Measurements from ENCODE around the gene IER2. TPM values are rescaled to one million over a fixed set of nuclear protein-coding genes. Genes with fewer than 3 reads are reported as not detected.
A peak's percentile ranks its signal among the peaks of the same experiment; 100 is the strongest.

The IER2 gene
- total and polyA plus RNA-seq, 2 of the 4 experiments (the other 2 are of a cell fraction): 7.7 to 102 TPM

- H4K91ac ChIP-seq (ENCODE audit: insufficient read depth, low read depth, low read length): peak overlapping the region; percentile 93
- H3K4ac ChIP-seq (ENCODE audit: low read depth, low read length): peak overlapping the region; percentile 99
- peak overlapping the region; percentile 93 for H3K56ac ChIP-seq (ENCODE audit: extremely low read depth, insufficient read depth, low read length)
- peak overlapping the region; percentile 97 for H3K14ac ChIP-seq (replicated peaks; ENCODE audit: low read depth, low read length)
- dilution Hi-C loops (cut with HindIII; ENCODE audit: low sequenced_read_pairs, unreplicated experiment) (no loop called here), intact Hi-C loops (cut with micrococcal nuclease) (no loop called here), in situ Hi-C loops (cut with MboI; ENCODE audit: low sequenced_read_pairs) (no loop called here)
- 93% methylated on average over 7 of the region's 19 CpGs; no CpG with 5 or more reads in 1 of the 2 experiments for WGBS, 2 experiments (ENCODE audit: extremely low coverage in 2 of 2, insufficient read length in 1 of 2)
- H3K9ac ChIP-seq (ENCODE audit: low read depth, low read length): peak overlapping the region; percentile 34
- POLR2A ChIA-PET (ENCODE audit: unreplicated experiment): interaction anchor here (0.9 kb wide), 1 partner anchor 13 kb away, joined by 3 read pairs; no protein-coding TSS in a partner anchor
- H3K4me2 ChIP-seq (ENCODE audit: low read depth, low read length): peak overlapping the region; percentile 50; the same call in 1 of the 2 replicates
- no peaks in the 10 kb centered on the region for H3K9me3 ChIP-seq (ENCODE audit: control insufficient read depth, insufficient read depth, low read length)
- no peaks in the 10 kb centered on the region for H4K20me1 ChIP-seq (ENCODE audit: insufficient read depth, low read length)
- peak overlapping the region; percentile 96 for H2BK5ac ChIP-seq (ENCODE audit: low read depth, low read length, poor library complexity, severe bottlenecking)
- no TSS peak for BruUV-seq (replicated peaks)
- H3K36me3 ChIP-seq (ENCODE audit: control insufficient read depth, insufficient read depth, low read length): no peaks in the 10 kb centered on the region
- H2BK15ac ChIP-seq (ENCODE audit: low read depth, low read length): peak overlapping the region; percentile 99; the same call in 2 of the 3 replicates
- peak overlapping the region; percentile 98 for H3K23ac ChIP-seq (ENCODE audit: low read depth, low read length)
- H3K27ac ChIP-seq (ENCODE audit: insufficient read depth, low read length): peak overlapping the region; percentile 98
- ATAC-seq (ENCODE audit: low read depth) (no peak), DNase-seq (no peak)
- CTCF ChIA-PET: no interaction called here
- peaks cover 33% of the 10 kb centered on the region for H3K4me1 ChIP-seq (ENCODE audit: control insufficient read depth, insufficient read depth, low read length)
- H3K9me1 ChIP-seq (ENCODE audit: insufficient read depth, low read length): peaks cover 8% of the 10 kb centered on the region; the same call in 1 of the 2 replicates
- peak overlapping the region; percentile 96 for H2BK20ac ChIP-seq (ENCODE audit: low read depth, low read length)
- H2BK120ac ChIP-seq (ENCODE audit: low read depth, low read length): peak overlapping the region; percentile 99
- H2AFZ ChIP-seq (replicated peaks; ENCODE audit: low read length, poor library complexity): peak overlapping the region; percentile 89
- H4K8ac ChIP-seq (ENCODE audit: low read depth in 2 of 2, low read length in 2 of 2): peak overlapping the region; percentile 93 to 96
- H3K27me3 ChIP-seq (ENCODE audit: control insufficient read depth, insufficient read depth, low read length): no peaks in the 10 kb centered on the region
- H3K4me3 ChIP-seq (ENCODE audit: insufficient read depth, low read depth, low read length): no peak overlapping the region
- H2AK9ac ChIP-seq (replicated peaks; ENCODE audit: low read depth, low read length, poor library complexity): peak overlapping the region; percentile 97
- peaks cover 0 to 57% of the 10 kb centered on the region in 2 experiments; a peak in 2 of 4 replicates for H3K79me1 ChIP-seq (ENCODE audit: low read depth in 1 of 2, low read length in 2 of 2)
- H4K5ac ChIP-seq (ENCODE audit: low read depth, low read length): peak overlapping the region; percentile 67
- H2AK5ac ChIP-seq (ENCODE audit: low read depth, low read length): peak overlapping the region; percentile 96
- peak overlapping the region; percentile 70 for H3K18ac ChIP-seq (ENCODE audit: low read depth, low read length)
- TF ChIP-seq NFE2L2 (IDR thresholded peaks at IDR 0.05; ENCODE audit: low read depth, low read length): no peak
- TF ChIP-seq BHLHE40 (IDR thresholded peaks at IDR 0.05; ENCODE audit: low read depth, low read length): no peak
- no peak for TF ChIP-seq POLR2A (IDR thresholded peaks at IDR 0.05; ENCODE audit: low read depth, low read length)
- no peak for TF ChIP-seq SMC3 (IDR thresholded peaks at IDR 0.05; ENCODE audit: low read depth, low read length)
- TF ChIP-seq, protein P1, sequence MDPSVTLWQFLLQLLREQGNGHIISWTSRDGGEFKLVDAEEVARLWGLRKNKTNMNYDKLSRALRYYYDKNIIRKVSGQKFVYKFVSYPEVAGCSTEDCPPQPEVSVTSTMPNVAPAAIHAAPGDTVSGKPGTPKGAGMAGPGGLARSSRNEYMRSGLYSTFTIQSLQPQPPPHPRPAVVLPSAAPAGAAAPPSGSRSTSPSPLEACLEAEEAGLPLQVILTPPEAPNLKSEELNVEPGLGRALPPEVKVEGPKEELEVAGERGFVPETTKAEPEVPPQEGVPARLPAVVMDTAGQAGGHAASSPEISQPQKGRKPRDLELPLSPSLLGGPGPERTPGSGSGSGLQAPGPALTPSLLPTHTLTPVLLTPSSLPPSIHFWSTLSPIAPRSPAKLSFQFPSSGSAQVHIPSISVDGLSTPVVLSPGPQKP (IDR thresholded peaks at IDR 0.05; ENCODE audit: borderline replicate concordance, low read depth, low read length): no peak
- no peak for TF ChIP-seq FOS (IDR thresholded peaks at IDR 0.05; ENCODE audit: low read depth, low read length)
- TF ChIP-seq RAD21 (IDR thresholded peaks at IDR 0.05; ENCODE audit: low read length): no peak
- TF ChIP-seq, protein P2, sequence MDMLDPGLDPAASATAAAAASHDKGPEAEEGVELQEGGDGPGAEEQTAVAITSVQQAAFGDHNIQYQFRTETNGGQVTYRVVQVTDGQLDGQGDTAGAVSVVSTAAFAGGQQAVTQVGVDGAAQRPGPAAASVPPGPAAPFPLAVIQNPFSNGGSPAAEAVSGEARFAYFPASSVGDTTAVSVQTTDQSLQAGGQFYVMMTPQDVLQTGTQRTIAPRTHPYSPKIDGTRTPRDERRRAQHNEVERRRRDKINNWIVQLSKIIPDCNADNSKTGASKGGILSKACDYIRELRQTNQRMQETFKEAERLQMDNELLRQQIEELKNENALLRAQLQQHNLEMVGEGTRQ (IDR thresholded peaks at IDR 0.05; ENCODE audit: low read depth, low read length): no peak
- TF ChIP-seq RCOR1 (IDR thresholded peaks at IDR 0.05; ENCODE audit: insufficient replicate concordance, low read length): no peak
- TF ChIP-seq CEBPB (IDR thresholded peaks at IDR 0.05; ENCODE audit: low read depth, low read length): no peak
- no peak for TF ChIP-seq RFX5 (IDR thresholded peaks at IDR 0.05; ENCODE audit: low read depth, low read length)
Observed at GRCh38 chr19:13165162-13165997, 15.2 kb downstream of the IER2 start.

Data from IMR-90 (cell line).